Central memory CD4-positive, alpha-beta T cell (primary cell): ENCODE measurements around the gene TRA2A.

Experiments
- DNase-seq: peaks from one replicate; pipeline ENCODE4 v3.0.0; 2022

TRA2A gene

GRCh38 chr7:23469150-23469960, 62.4 kb downstream of the TRA2A start:
- no peak for DNase-seq

GRCh38 chr7:23468526-23469149, 63.1 kb downstream of the TRA2A start:
- no peak for DNase-seq

- no peak for DNase-seq
Observed at GRCh38 chr7:23467806-23468525, 63.8 kb downstream of the TRA2A start.

- DNase-seq, result no peak
Observed at GRCh38 chr7:23467291-23467805, 64.4 kb downstream of the TRA2A start.

GRCh38 chr7:23462846-23463245, 68.9 kb downstream of the TRA2A start:
- DNase-seq, result no peak

- DNase-seq, result no peak
Observed at GRCh38 chr7:23458044-23458443, 73.7 kb downstream of the TRA2A start.

GRCh38 chr7:23456093-23456492, 75.7 kb downstream of the TRA2A start:
- no peak for DNase-seq

GRCh38 chr7:23454881-23455526, 76.8 kb downstream of the TRA2A start:
- no peak for DNase-seq
